NCI-H524 treated with DMSO at 0.1 percent for 48 hours (cell line): ENCODE measurements around the gene SP3.
"Not testable (repeated sequence)": the region's sequence is repeated elsewhere in the genome, so short reads cannot be mapped to it uniquely, and the experiment has no call there.

Experiments used
- DNase-seq: peaks from one replicate; lab custom pipeline; 2025; lab: John Stamatoyannopoulos, UW

SP3 gene

DNA sequence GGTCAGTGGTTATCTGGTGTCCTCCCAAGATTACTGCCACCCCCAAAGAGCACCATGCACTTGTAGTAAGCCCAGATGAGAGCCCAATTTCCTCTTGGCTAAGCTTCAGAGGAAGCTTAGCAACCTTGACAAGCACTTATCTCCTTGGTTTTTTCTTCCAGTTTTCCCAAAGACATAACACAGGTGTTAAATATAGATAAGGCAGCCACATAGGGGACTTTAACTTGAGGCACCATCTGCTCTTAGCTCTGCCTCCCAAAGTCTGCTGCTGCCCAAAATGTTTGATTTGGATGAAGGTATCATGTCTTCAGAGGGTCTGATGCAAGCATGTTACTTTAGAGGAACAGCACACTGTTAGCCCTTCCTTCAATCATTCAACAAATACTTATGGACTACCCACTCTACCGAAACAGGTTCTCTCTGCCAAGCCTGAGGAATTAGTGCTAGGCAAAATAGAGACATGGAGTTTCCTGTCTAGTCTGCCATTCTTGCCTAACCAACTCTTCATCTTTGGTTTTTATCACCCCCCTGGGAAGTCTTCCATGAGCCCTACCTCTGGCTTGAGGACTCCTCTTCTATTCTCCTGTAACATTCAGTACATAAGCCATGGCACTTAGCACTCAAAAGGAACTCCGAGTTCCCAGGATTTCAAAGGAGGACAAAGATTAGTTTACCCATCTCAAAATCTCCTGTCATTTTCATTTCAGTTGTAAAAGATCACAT is 73.7 kb downstream of the SP3 start:
- no peak for DNase-seq

- DNase-seq, result not testable (repeated sequence)
Measured at GRCh38 chr2:173889464-173889863, 75.7 kb downstream of the SP3 start.

DNA sequence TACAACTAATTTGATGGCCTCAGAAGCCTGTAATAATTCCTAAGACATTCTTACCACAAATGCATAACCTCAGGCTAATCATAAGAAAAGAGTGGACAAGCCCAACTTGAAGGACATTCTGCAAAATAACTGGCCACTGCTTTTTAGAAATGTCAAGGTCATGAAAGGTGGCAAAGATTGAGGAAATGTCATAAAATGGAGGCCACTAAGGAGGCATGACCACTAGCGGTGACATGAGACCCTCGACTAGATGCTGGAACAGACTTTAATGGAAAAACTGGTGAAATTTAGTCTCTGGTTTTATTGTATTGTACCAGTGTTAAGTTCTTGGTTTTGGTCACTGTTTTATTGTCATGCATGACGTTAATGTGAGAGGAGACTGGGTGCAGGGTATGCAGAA is 78.6 kb downstream of the SP3 start:
- DNase-seq, result no peak

- no peak for DNase-seq
Measured at GRCh38 chr2:173884025-173884802, 81.0 kb downstream of the SP3 start.

DNA sequence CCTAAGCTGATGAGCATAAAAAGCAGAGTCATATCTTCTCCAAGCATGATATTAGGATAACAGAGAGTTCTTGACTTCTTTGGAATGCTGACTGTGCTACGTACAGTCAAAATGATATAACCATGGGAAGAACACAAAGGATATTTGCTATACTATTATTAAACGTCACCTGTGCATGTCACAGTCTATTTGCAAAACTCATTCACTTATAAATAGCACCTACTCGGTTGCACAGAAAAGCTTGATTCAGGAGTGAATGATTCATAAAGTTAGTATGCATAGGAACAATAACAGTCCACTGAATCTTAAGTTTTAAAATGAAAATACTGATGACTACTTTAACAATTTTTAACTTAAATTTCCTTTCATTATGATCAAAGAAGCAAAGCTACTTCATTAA is 83.3 kb downstream of the SP3 start:
- no peak for DNase-seq

DNA sequence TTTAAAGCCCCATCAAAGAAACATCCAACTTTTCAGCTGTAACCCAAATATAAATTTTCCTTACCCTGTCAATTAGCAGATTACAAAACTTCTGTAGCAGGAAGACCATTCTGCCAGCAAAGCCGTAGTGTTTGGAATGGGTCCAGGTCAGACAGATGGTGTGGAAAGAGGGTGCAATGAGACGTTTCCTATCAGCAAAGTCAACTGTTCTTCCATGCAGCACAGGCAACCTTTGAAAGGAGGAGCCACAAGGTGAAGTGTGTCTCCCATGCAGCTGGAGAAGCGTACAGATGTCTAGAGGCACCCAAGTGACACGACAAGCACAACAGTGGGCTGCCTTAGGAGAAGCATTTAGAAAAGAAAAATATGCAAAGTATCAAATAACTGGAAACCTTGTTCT is 83.7 kb downstream of the SP3 start:
- peak; percentile 95 for DNase-seq

- no peak for DNase-seq
Measured at GRCh38 chr2:173880561-173880960, 84.6 kb downstream of the SP3 start.

- DNase-seq, result no peak
Measured at GRCh38 chr2:173876833-173877413, 88.2 kb downstream of the SP3 start.

GRCh38 chr2:173874894-173875237 is 90.3 kb downstream of the SP3 start:
- no peak for DNase-seq

GRCh38 chr2:173874003-173874893 is 90.9 kb downstream of the SP3 start:
- DNase-seq, result no peak

- DNase-seq, result no peak
Measured at GRCh38 chr2:173872714-173873113, 92.5 kb downstream of the SP3 start.

GRCh38 chr2:173869244-173870229 is 95.6 kb downstream of the SP3 start:
- DNase-seq, result no peak

DNA sequence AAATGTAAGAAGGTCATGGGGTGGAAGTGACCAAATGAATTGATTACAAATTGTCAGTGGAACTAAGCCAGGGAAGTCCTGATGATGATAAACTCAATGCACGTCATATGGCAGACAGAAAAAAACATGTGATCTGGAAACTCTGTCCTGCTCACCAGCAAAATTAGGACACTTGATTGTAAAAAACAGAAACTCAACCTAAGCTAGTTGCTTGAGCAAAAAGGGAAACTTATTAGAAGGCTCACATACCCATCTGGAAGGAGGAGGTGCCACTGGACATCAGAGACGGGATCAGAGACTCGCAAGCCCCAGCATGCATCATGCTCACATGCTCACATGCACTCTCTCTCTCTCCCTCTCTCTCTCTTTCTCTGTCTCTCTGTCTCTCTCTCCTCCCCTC is 96.8 kb downstream of the SP3 start:
- no peak for DNase-seq

DNA sequence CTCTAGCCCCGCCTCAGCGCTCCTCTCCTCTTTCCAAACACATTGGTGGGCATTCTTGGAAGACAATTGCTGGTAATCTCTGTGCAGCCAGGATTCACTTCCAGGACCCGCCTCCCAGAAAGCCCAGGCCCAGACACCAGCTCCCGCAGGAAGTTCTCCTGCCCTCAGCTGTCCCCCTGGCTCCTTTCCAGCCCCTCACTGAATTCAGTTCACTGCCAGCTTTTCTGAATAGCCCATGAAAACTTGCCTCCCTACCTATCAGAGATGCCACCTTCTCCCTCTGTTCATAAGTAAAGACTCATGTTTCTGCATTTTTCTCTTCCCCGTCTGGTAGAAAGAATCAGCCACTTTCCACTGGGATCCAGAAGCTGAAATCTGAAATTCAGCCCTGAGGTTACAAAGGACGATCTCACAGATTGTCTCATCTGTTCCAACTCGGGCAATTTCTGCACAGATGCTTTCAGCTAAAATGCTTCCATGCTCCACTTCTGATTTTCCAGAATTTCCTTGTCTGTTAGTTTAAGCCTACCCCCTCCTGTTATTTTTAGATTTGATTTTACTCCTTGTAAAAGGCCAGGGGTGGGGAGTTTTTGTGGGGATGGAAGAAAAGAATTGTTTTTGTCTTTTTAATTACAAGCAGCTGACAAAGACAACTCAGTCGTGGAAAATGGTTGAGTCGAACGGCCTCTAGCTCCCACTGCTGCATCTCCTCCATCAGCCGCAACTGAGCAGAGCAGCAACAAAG is 98.1 kb downstream of the SP3 start:
- no peak for DNase-seq

DNA sequence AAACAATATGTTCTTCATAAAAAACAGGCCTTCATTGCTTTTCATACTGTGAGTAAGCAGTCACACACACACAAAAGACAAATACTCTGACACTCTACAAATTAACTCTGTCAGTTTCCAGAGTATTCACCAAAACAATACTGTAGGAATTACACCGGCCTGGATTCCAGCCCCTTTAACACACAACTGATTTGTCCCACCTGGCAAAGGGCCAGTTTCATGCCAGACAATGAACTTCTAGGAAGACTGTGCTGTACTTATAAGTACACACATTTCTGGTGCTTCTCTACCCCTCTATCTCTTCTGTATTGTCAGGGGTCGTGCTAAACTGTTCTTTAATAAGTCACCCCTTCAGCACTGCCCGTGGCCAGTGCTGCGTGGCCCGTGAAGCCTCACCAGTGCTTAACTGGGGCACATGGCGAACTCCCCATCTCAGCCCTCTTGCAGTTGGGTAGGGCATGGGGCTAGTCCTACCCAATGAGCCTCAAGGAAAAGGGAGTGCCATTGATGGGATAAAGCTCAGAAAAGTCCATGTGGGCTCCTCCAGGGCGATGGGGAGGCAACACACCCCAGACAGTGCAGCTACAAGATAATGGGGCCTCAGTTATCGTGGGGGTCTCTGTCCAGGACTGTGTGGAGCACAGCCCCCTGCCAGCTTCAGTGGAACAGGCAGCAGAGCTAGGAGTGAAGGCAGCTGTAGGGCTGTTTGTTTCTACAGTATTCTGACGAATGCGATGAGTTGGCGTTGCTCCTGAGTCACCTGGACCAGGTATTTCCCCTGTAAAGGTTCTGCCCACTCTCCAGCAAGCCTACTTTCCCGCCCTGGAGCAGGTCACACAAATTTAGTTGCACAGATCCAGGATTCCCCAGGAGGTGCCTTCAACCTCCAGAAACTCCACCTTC is 99.0 kb downstream of the SP3 start:
- DNase-seq, result no peak

DNA sequence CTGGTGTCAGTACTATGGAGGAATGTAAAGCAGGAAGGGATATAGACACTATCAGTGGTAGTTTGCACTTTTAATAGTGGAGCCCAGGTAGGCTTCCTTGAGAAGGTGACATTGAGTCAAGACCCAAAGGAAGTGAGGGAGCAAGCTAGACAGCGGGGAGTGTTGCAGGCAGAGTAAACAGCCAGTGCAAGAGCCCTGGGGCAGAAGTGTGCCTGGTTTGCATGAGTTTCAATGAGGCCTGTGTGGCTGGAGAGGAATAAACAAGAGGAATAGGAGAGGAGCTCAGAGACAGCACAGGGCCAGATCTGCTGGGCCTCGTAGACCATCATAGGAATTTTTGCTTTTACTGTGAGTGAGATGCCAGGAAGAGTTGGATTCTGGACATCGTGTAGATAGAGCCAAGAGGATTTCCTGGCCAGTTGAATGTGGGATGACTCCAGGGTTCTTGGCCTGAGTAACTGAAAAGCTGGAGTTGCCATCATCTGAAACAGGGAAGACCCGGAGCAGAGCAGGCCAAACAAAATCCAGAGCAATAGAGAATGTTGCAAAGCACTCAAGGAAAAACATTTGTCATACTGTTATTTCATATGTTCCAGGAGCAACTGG is 102.5 kb downstream of the SP3 start:
- DNase-seq, result no peak

DNA sequence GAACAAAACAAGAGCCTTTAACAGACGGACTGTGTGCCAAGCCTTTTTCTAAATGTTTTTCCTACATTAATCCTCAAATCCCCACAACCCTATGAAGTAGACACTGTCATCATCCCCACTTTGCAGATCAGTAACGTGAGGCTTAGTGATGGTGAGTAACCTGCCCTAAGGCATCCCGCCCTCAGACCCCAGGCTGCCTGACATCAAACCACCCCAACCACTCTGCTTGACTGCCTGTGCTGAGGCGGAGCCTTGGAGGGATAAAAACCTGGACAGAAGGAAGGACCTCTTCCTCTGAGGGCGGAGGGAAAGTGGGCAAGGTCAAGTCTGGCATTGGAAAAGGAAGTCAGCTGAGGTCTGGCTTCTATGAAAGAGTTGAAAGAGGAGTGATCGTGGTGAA is 104.6 kb downstream of the SP3 start:
- no peak for DNase-seq

- DNase-seq, result no peak
Measured at GRCh38 chr2:173860082-173860481, 105.1 kb downstream of the SP3 start.

- no peak for DNase-seq
Measured at GRCh38 chr2:173858291-173858731, 106.9 kb downstream of the SP3 start.
